Mesenchymal stem cell (in vitro differentiated cells and primary cell): ENCODE data around the gene CBARP.

Experiments
- DNase-seq: peaks from one replicate; pipeline ENCODE4 v3.0.0-alpha.2; 2013
- H2AFZ ChIP-seq: one replicate; pipeline ENCODE4 v1.6.1; 2013; ENCODE audit warnings: low read depth, mild to moderate bottlenecking, control low read depth, inconsistent platforms, low read length, moderate library complexity
- H2AK5ac ChIP-seq: 2 replicates; pipeline ENCODE4 v1.6.1; 2013; ENCODE audit warnings: low read length, moderate library complexity, mild to moderate bottlenecking, inconsistent platforms; ENCODE audit not compliant: severe bottlenecking
- H2BK120ac ChIP-seq: one replicate; pipeline ENCODE4 v1.6.1; 2013; ENCODE audit warnings: low read depth, mild to moderate bottlenecking, inconsistent platforms, low read length, moderate library complexity
- H2BK12ac ChIP-seq, 2 experiments: one replicate each; pipeline ENCODE4 v1.6.1; 2013; ENCODE audit warnings: inconsistent platforms in 2 of 2, low read length in 2 of 2, mild to moderate bottlenecking in 2 of 2, moderate library complexity in 2 of 2, control low read depth in 1 of 2
- H2BK15ac ChIP-seq: one replicate; pipeline ENCODE4 v1.6.1; 2013; ENCODE audit warnings: mild to moderate bottlenecking, low read depth, inconsistent platforms; ENCODE audit not compliant: poor library complexity, severe bottlenecking
- H2BK5ac ChIP-seq: 2 replicates; pipeline ENCODE4 v1.6.1; 2013; ENCODE audit warnings: low read depth, mild to moderate bottlenecking, low read length, control low read depth, inconsistent platforms; ENCODE audit not compliant: poor library complexity, severe bottlenecking
- H3K14ac ChIP-seq, 2 experiments: one replicate each; pipeline ENCODE4 v1.6.1; 2013; ENCODE audit warnings: inconsistent platforms in 2 of 2, low read length in 2 of 2, control low read depth in 1 of 2, mild to moderate bottlenecking in 1 of 2, moderate library complexity in 1 of 2
- H3K18ac ChIP-seq, 2 experiments: one replicate each; pipeline ENCODE4 v1.6.1; 2013; ENCODE audit warnings: inconsistent platforms in 2 of 2, low read length in 2 of 2, control low read depth in 1 of 2, low read depth in 1 of 2, mild to moderate bottlenecking in 1 of 2
- H3K23ac ChIP-seq, 2 experiments: one replicate each; pipeline ENCODE4 v1.6.1; 2013; ENCODE audit warnings: inconsistent platforms in 2 of 2, low read length in 2 of 2, mild to moderate bottlenecking in 2 of 2, moderate library complexity in 2 of 2, control low read depth in 1 of 2
- H3K27ac ChIP-seq: 2 replicates; pipeline ENCODE4 v1.5.1; 2013; ENCODE audit warnings: mild to moderate bottlenecking, moderate library complexity, low read length, control low read depth, inconsistent platforms; ENCODE audit not compliant: poor library complexity, severe bottlenecking
- H3K27me3 ChIP-seq, 2 experiments: 2 replicates each; pipeline versions ENCODE4 v1.6.1 to v1.7.0; 2013; ENCODE audit warnings: low read length in 2 of 2, mild to moderate bottlenecking in 2 of 2, moderate library complexity in 2 of 2, control low read depth in 1 of 2, inconsistent platforms in 1 of 2; ENCODE audit not compliant: control insufficient read depth in 1 of 2, insufficient read depth in 1 of 2
- H3K36me3 ChIP-seq, 2 experiments: 2 replicates each; pipeline versions ENCODE4 v1.6.1 to v1.7.0; 2013; ENCODE audit warnings: low read length in 2 of 2, control low read depth in 1 of 2, inconsistent platforms in 1 of 2, low read depth in 1 of 2, mild to moderate bottlenecking in 1 of 2; ENCODE audit not compliant: insufficient read depth in 2 of 2, control insufficient read depth in 1 of 2
- H3K4ac ChIP-seq, 2 experiments: one replicate each; pipeline ENCODE4 v1.6.1; 2013; ENCODE audit warnings: inconsistent platforms in 2 of 2, low read length in 2 of 2, mild to moderate bottlenecking in 2 of 2, moderate library complexity in 2 of 2, control low read depth in 1 of 2, low read depth in 1 of 2
- H3K4me1 ChIP-seq: 2 replicates; pipeline ENCODE4 v1.6.1; 2013; ENCODE audit warnings: low read depth, low read length, control low read depth; ENCODE audit not compliant: control insufficient read depth, insufficient read depth
- H3K4me2 ChIP-seq: 2 replicates; pipeline ENCODE4 v1.6.1; 2013; ENCODE audit warnings: low read length, mild to moderate bottlenecking, inconsistent platforms; ENCODE audit not compliant: poor library complexity, severe bottlenecking
- H3K4me3 ChIP-seq, 2 experiments: 2 replicates each; pipeline versions ENCODE4 v1.5.1 to v1.7.0; 2013; ENCODE audit warnings: low read length in 2 of 2, mild to moderate bottlenecking in 2 of 2, control low read depth in 1 of 2, low read depth in 1 of 2; ENCODE audit not compliant: insufficient read depth in 1 of 2
- H3K79me1 ChIP-seq: replicated peaks from 2 replicates; pipeline ENCODE4 v1.6.1; 2013; ENCODE audit warnings: mild to moderate bottlenecking, control low read depth, low read length, inconsistent platforms; ENCODE audit not compliant: poor library complexity, severe bottlenecking
- H3K9ac ChIP-seq: 2 replicates; pipeline ENCODE4 v1.7.0; 2013; ENCODE audit warnings: mild to moderate bottlenecking, low read length, moderate library complexity
- H3K9me3 ChIP-seq: 2 replicates; pipeline ENCODE4 v1.7.0; 2013; ENCODE audit warnings: mild to moderate bottlenecking, low read length; ENCODE audit not compliant: control insufficient read depth
- H4K8ac ChIP-seq: one replicate; pipeline ENCODE4 v1.6.1; 2013; ENCODE audit warnings: inconsistent platforms, mild to moderate bottlenecking, low read length, moderate library complexity
- H4K91ac ChIP-seq: one replicate; pipeline ENCODE4 v1.6.1; 2013; ENCODE audit warnings: mild to moderate bottlenecking, low read length, inconsistent platforms
- WGBS: methylation state at CpG from one replicate; pipeline ENCODE4 v1.1.7; 2013; ENCODE audit warnings: mixed read lengths; 5-methylcytosine and 5-hydroxymethylcytosine counted together

CBARP gene

GRCh38 chr19:1259876-1260748 is 22.3 kb upstream of the CBARP start:
- Histone ChIP-seq H2BK120ac (peak overlapping the region; percentile 88), H3K4me3 (peak overlapping the region; percentile 34 to 61), H3K14ac (no peak overlapping the region), H3K27ac (peak overlapping the region; percentile 70), H2BK12ac (peak overlapping the region; percentile 78 to 92), H2BK15ac (peak overlapping the region; percentile 52), H4K8ac (peak overlapping the region; percentile 80), H3K9ac (peak overlapping the region; percentile 81), H3K79me1 (peaks cover 4% of the 10 kb centered on the region), H2AFZ (no peak overlapping the region), H3K23ac (peak overlapping the region in 1 of 2 experiments; percentile 30), H3K4me1 (peaks cover 80% of the 10 kb centered on the region), H3K18ac (peak overlapping the region; percentile 88 to 94), H3K9me3 (no peaks in the 10 kb centered on the region), H3K36me3 (peaks cover 32 to 53% of the 10 kb centered on the region in 2 experiments), H3K4me2 (peak overlapping the region; percentile 69), H2BK5ac (no peak overlapping the region), H3K27me3 (no peaks in the 10 kb centered on the region), H4K91ac (peak overlapping the region; percentile 92), H3K4ac (peak overlapping the region; percentile 24 to 73), H2AK5ac (peak overlapping the region; percentile 90)
- WGBS, result 17% methylated on average over 25 of the region's 33 CpGs
- DNase-seq, result no peak

DNA sequence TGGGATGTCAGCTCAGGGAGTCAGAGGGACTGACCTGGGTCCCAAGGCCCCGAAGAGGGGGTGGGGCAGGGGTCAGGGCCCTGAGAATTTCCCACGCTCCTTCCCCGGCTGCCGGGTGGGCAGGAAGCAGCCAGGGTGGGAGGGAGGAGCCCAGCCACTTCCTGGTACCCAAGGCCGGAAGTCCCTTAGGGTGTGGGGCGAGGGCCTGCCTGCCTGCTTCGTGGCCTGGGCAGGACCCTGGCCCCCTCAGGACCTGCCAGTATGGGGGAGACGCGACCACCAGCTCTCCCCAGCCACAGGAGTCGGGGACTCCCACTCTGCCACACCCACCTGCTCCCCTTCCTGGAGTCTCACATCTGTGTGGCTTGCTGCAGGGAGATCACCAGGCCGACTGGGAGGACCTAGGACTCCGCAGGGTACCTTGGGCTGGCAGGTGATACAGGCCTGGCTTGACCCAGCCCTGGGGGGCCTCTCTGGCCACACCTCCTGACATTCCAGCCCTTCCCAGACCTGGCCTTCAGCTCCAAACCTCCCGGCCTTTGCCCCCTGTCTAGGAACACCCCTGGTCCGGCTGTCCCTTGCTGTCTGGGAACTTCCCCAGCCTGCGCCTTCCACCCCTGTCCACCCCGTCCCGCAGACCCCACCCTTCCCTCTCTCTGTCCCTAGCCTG is 21.5 kb upstream of the CBARP start:
- peak overlapping the region; percentile 90 for H2AK5ac ChIP-seq
- peak overlapping the region; percentile 81 for H3K9ac ChIP-seq
- peak; percentile 84 for DNase-seq
- peak overlapping the region; percentile 70 for H3K27ac ChIP-seq
- H3K18ac ChIP-seq, result peak overlapping the region; percentile 40 to 92
- peak overlapping the region; percentile 27 to 52 for H2BK12ac ChIP-seq
- peak overlapping the region; percentile 60 to 73 for H3K4ac ChIP-seq
- WGBS, result 10% methylated on average over 17 of the region's 17 CpGs
- H3K14ac ChIP-seq, result no peak overlapping the region
- H3K79me1 ChIP-seq, result peaks cover 4% of the 10 kb centered on the region
- no peak overlapping the region for H3K4me2 ChIP-seq
- H2BK5ac ChIP-seq, result no peak overlapping the region
- H2BK120ac ChIP-seq, result peak overlapping the region; percentile 86
- peak overlapping the region; percentile 59 for H4K8ac ChIP-seq
- H3K36me3 ChIP-seq, result peaks cover 40 to 54% of the 10 kb centered on the region in 2 experiments
- peaks cover 80% of the 10 kb centered on the region for H3K4me1 ChIP-seq
- peak overlapping the region; percentile 92 for H4K91ac ChIP-seq
- no peaks in the 10 kb centered on the region for H3K9me3 ChIP-seq
- H2AFZ ChIP-seq, result no peak overlapping the region
- no peaks in the 10 kb centered on the region for H3K27me3 ChIP-seq
- peak overlapping the region; percentile 52 for H2BK15ac ChIP-seq
- H3K23ac ChIP-seq, result no peak overlapping the region
- no peak overlapping the region for H3K4me3 ChIP-seq

DNA sequence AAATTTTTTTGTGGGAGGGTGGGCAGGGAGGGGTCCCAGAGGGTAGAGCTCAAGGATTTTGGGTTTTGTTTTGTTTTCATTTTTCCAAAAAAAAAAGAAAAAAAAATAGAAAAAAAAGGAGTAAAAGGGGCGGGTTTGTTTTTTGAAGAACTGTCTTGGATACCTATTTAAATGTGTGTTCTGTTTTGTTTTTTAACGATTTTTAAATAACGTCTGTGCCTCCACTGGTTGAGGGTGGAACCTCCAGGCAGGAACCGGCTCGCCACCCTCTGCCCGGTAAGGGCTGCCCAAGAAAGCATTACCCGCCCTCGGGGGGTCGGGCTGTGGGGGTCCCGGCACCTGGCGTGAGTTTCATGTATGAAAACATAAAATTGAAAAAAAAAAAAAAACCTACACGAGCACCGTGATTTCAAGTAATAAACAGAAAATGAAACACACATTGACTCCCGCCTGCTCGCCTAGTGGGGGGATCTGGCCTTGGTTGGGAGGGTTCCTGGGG is 21.0 kb upstream of the CBARP start:
- Histone ChIP-seq H3K9ac (peak overlapping the region; percentile 81), H2AFZ (no peak overlapping the region), H3K4me2 (no peak overlapping the region), H3K14ac (no peak overlapping the region), H2AK5ac (peak overlapping the region; percentile 90), H3K4ac (no peak overlapping the region), H2BK120ac (peak overlapping the region; percentile 86), H4K8ac (peak overlapping the region; percentile 59), H3K4me1 (peaks cover 84% of the 10 kb centered on the region), H4K91ac (no peak overlapping the region), H2BK15ac (no peak overlapping the region), H2BK5ac (no peak overlapping the region), H3K18ac (peak overlapping the region; percentile 40 to 92), H3K36me3 (peaks cover 43 to 59% of the 10 kb centered on the region in 2 experiments), H3K9me3 (no peaks in the 10 kb centered on the region), H3K4me3 (no peak overlapping the region), H3K23ac (no peak overlapping the region), H3K27ac (peak overlapping the region; percentile 70), H3K27me3 (no peaks in the 10 kb centered on the region), H3K79me1 (peaks cover 4% of the 10 kb centered on the region), H2BK12ac (no peak overlapping the region)
- 35% methylated on average over 9 of the region's 15 CpGs for WGBS
- no peak for DNase-seq

- no peak overlapping the region for H2BK5ac ChIP-seq
- H3K79me1 ChIP-seq, result peaks cover 4% of the 10 kb centered on the region
- H3K4me2 ChIP-seq, result no peak overlapping the region
- no peak for DNase-seq
- peak overlapping the region; percentile 57 for H3K27ac ChIP-seq
- H3K4ac ChIP-seq, result no peak overlapping the region
- no peaks in the 10 kb centered on the region for H3K27me3 ChIP-seq
- no peak overlapping the region for H4K91ac ChIP-seq
- H2BK12ac ChIP-seq, result no peak overlapping the region
- no peak overlapping the region for H3K18ac ChIP-seq
- WGBS, result 77% methylated on average over 5 of the region's 8 CpGs
- no peak overlapping the region for H3K4me3 ChIP-seq
- H3K4me1 ChIP-seq, result peaks cover 86% of the 10 kb centered on the region
- no peak overlapping the region for H4K8ac ChIP-seq
- H2AK5ac ChIP-seq, result no peak overlapping the region
- peak overlapping the region; percentile 81 for H3K9ac ChIP-seq
- H2AFZ ChIP-seq, result no peak overlapping the region
- H3K23ac ChIP-seq, result peak overlapping the region in 1 of 2 experiments; percentile 19
- peak overlapping the region; percentile 52 for H2BK120ac ChIP-seq
- H3K36me3 ChIP-seq, result peaks cover 43 to 63% of the 10 kb centered on the region in 2 experiments
- no peaks in the 10 kb centered on the region for H3K9me3 ChIP-seq
- no peak overlapping the region for H2BK15ac ChIP-seq
- H3K14ac ChIP-seq, result no peak overlapping the region
Observed at GRCh38 chr19:1258163-1258492, 20.3 kb upstream of the CBARP start.
